HepG2 (cell line): ENCODE data around the gene CDC23. TPM values are rescaled to one million over a fixed set of nuclear protein-coding genes. Genes with fewer than 3 reads are reported as not detected.

Experiments used
- ATAC-seq: fragments of 200-7000 bp; cut with Tn5 transposase; 3 replicates; pipeline ENCODE4 v1.9.1; 2020; ENCODE audit warnings: mild to moderate bottlenecking, moderate library complexity
- BruUV-seq: library from RNA; stranded (reverse); fragments of 400-500 nt; replicated peaks from 2 replicates; lab custom pipeline; 2021; lab: Mats Ljungman, UMichigan
- CTCF ChIA-PET: fragments of 300-600 bp; formaldehyde crosslinking; extraction: SDS; loops from one replicate; lab custom pipeline; 2021; ENCODE audit warnings: low total read pairs, inconsistent platforms, low intra/inter-chr PET ratio; lab: Yijun Ruan, JAX
- POLR2A ChIA-PET: fragments of 350-600 bp; sonication (Branson Sonifier 250); formaldehyde crosslinking; loops from one replicate; lab custom pipeline; 2020; ENCODE audit warnings: antibody characterized with exemption, inconsistent platforms; lab: Yijun Ruan, JAX
- DNase-seq: peaks from one replicate; pipeline ENCODE4 v3.0.0-alpha.2; 2015; ENCODE audit warnings: low spot score
- FAIRE-seq: peaks from 3 replicates; lab custom pipeline; 2011; peaks lifted over from hg19 to GRCh38; lab: Jason Lieb, UNC
- H2AFZ ChIP-seq: one replicate; pipeline ENCODE4 v1.6.1; 2011; ENCODE audit warnings: low read length, inconsistent platforms
- H3K27ac ChIP-seq: fragments of 300-600 bp; 3 replicates; pipeline ENCODE4 v1.8.0; 2011; ENCODE audit warnings: mixed run types, mild to moderate bottlenecking, mixed read lengths, low read length, inconsistent platforms; ENCODE audit not compliant: insufficient read depth; ENCODE audit errors: extremely low read length
- H3K27me3 ChIP-seq, 2 experiments: fragments of 200-600 bp in 1 of 2; 2 replicates in 1 of 2; 3 replicates in 1 of 2; pipeline versions ENCODE4 v1.6.0 to v1.8.0; 2011; ENCODE audit warnings: low read length in 2 of 2, mild to moderate bottlenecking in 2 of 2, moderate library complexity in 2 of 2, inconsistent platforms in 1 of 2; ENCODE audit not compliant: insufficient read depth in 2 of 2, control insufficient read depth in 1 of 2
- H3K36me3 ChIP-seq, 2 experiments: fragments of 200-600 bp in 1 of 2; replicated peaks in 1 of 2; 2 replicates in 1 of 2; 3 replicates in 1 of 2; pipeline versions ENCODE4 v1.5.1 to v1.8.0; 2011; ENCODE audit warnings: low read length in 2 of 2, inconsistent platforms in 1 of 2; ENCODE audit not compliant: insufficient read depth in 2 of 2, control insufficient read depth in 1 of 2
- H3K4me1 ChIP-seq: 2 replicates; pipeline ENCODE4 v1.5.1; 2012; ENCODE audit warnings: low read length, inconsistent platforms; ENCODE audit not compliant: insufficient read depth
- H3K4me2 ChIP-seq: 2 replicates; pipeline ENCODE4 v1.6.0; 2011; ENCODE audit warnings: low read depth, low read length, inconsistent platforms
- H3K4me3 ChIP-seq, 3 experiments: fragments of 200-600 bp in 1 of 3; sonication (generic), shearing (Covaris generic) in 1 of 3; replicated peaks in 1 of 3; 2 replicates each; pipeline ENCODE4 v1.5.1; 2011 to 2016; ENCODE audit warnings: low read length in 3 of 3, inconsistent platforms in 2 of 3, low read depth in 2 of 3, mild to moderate bottlenecking in 2 of 3, control low read depth in 1 of 3, mixed read lengths in 1 of 3; ENCODE audit not compliant: insufficient read depth in 1 of 3
- H3K79me2 ChIP-seq: one replicate; pipeline ENCODE4 v1.6.1; 2011; ENCODE audit warnings: low read length, inconsistent platforms; ENCODE audit not compliant: insufficient read depth
- H3K9ac ChIP-seq: 2 replicates; pipeline ENCODE4 v1.6.0; 2011; ENCODE audit warnings: mild to moderate bottlenecking, low read depth, low read length, inconsistent platforms; ENCODE audit not compliant: insufficient read depth
- H3K9me3 ChIP-seq: 2 replicates; pipeline ENCODE4 v1.5.1; 2012; ENCODE audit warnings: mild to moderate bottlenecking, low read length
- H4K20me1 ChIP-seq: 2 replicates; pipeline ENCODE4 v1.6.0; 2011; ENCODE audit warnings: inconsistent platforms, mild to moderate bottlenecking, low read length, moderate library complexity; ENCODE audit not compliant: insufficient read depth
- ADNP ChIP-seq: sonication (generic); formaldehyde crosslinking; IDR thresholded peaks from 2 replicates; pipeline ENCODE4 v1.4.0; 2020; ENCODE audit warnings: missing genetic modification reagents
- ATF7 ChIP-seq, 2 experiments: fragments of 450-650 bp in 1 of 2; sonication (generic) in 1 of 2; formaldehyde crosslinking in 1 of 2; IDR thresholded peaks; 2 replicates each; pipeline versions ENCODE4 v1.4.0 to v1.6.1; 2016 to 2020; ENCODE audit warnings: antibody characterized with exemption in 1 of 2, mild to moderate bottlenecking in 1 of 2, missing genetic modification reagents in 1 of 2
- BCL6 ChIP-seq: IDR thresholded peaks from 2 replicates; pipeline ENCODE4 v1.6.1; 2016; ENCODE audit warnings: missing genetic modification reagents, missing compliant biosample characterization
- CHD2 ChIP-seq: IDR thresholded peaks from 2 replicates; pipeline ENCODE4 v1.6.1; 2011; ENCODE audit warnings: low read depth, low read length, improper control_type of control experiment
- GATA4 ChIP-seq: sonication (generic); IDR thresholded peaks from 2 replicates; pipeline ENCODE4 v1.6.1; 2016; ENCODE audit warnings: antibody characterized with exemption, low read depth, borderline replicate concordance
- HDAC2 ChIP-seq: sonication (generic); formaldehyde crosslinking; IDR thresholded peaks from 2 replicates; pipeline ENCODE4 v1.4.0; 2020; ENCODE audit warnings: missing genetic modification reagents
- NFE2 ChIP-seq: sonication (generic); formaldehyde crosslinking; IDR thresholded peaks from 2 replicates; pipeline ENCODE4 v1.4.0; 2020; ENCODE audit warnings: missing genetic modification reagents
- NR3C1 ChIP-seq: sonication (generic); formaldehyde crosslinking; IDR thresholded peaks from 2 replicates; pipeline ENCODE4 v1.4.0; 2020; ENCODE audit warnings: missing genetic modification reagents
- TEAD2 ChIP-seq: sonication (generic); formaldehyde crosslinking; IDR thresholded peaks from 2 replicates; pipeline ENCODE4 v1.9.0; 2021; ENCODE audit warnings: missing genetic modification reagents
- TGIF2 ChIP-seq: IDR thresholded peaks from 2 replicates; pipeline ENCODE4 v1.6.1; 2016; ENCODE audit warnings: control low read depth, missing compliant biosample characterization
- YEATS4 ChIP-seq: sonication (generic); formaldehyde crosslinking; IDR thresholded peaks from 2 replicates; pipeline ENCODE4 v1.4.0; 2020; ENCODE audit warnings: missing genetic modification reagents, borderline replicate concordance
- ZBTB1 ChIP-seq: sonication (generic); formaldehyde crosslinking; IDR thresholded peaks from 2 replicates; pipeline ENCODE4 v1.4.0; 2020; ENCODE audit warnings: missing genetic modification reagents, borderline replicate concordance
- ZNF460 ChIP-seq: sonication (generic); formaldehyde crosslinking; IDR thresholded peaks from 2 replicates; pipeline ENCODE4 v1.5.1; 2020; ENCODE audit warnings: missing genetic modification reagents, mild to moderate bottlenecking, borderline replicate concordance
- ZNF556 ChIP-seq: sonication (generic); formaldehyde crosslinking; IDR thresholded peaks from 2 replicates; pipeline ENCODE4 v1.4.0; 2020; ENCODE audit warnings: mild to moderate bottlenecking, missing genetic modification reagents, borderline replicate concordance
- ZNF749 ChIP-seq: sonication (generic); formaldehyde crosslinking; IDR thresholded peaks from 2 replicates; pipeline ENCODE4 v1.8.0; 2022; ENCODE audit warnings: mild to moderate bottlenecking, missing genetic modification reagents, moderate library complexity, borderline replicate concordance
- ZNF816 ChIP-seq: sonication (generic); formaldehyde crosslinking; IDR thresholded peaks from 2 replicates; pipeline ENCODE4 v1.8.0; 2022; ENCODE audit warnings: missing genetic modification reagents, mild to moderate bottlenecking, borderline replicate concordance
- WGBS: methylation state at CpG from one replicate; pipeline ENCODE4 v1.1.6; 2017; ENCODE audit warnings: low lambda C conversion rate; 5-methylcytosine and 5-hydroxymethylcytosine counted together
- in situ Hi-C: cut with HindIII; loops from 2 replicates; pipeline ENCODE4 v1.10.0; 2017; ENCODE audit warnings: low pct_unique_long_range_greater_than_20kb; ENCODE audit not compliant: extremely low pct_ligation_motif_present
- intact Hi-C: fragments of 100-400 bp; cut with micrococcal nuclease; formaldehyde crosslinking; loops from one replicate; pipeline ENCODE4 v1.10.0; 2022; ENCODE audit not compliant: unreplicated experiment
- polyA plus RNA-seq, 8 experiments: library from polyadenylated mRNA; depleted of rRNA in 3 of 8; stranded (reverse) in 7 of 8; unstranded in 1 of 8; fragments of >200 nt; fragmentation: Illumina TruSeq in 4 of 8; extraction: Trizol in 4 of 8; gene quantifications; 2 replicates each; pipeline versions ENCODE4 v1.2.1 to v1.2.3, GENCODE V29; 2011 to 2016; ENCODE audit warnings: low read depth in 4 of 8, missing spikeins in 1 of 8, mixed read lengths in 1 of 8; ENCODE audit not compliant: insufficient read depth in 1 of 8
- total RNA-seq, 5 experiments: library from RNA; depleted of rRNA; stranded (reverse); fragments of >200 nt; fragmentation: Illumina TruSeq; extraction: Trizol; gene quantifications; 2 replicates each; pipeline ENCODE4 v1.2.3, GENCODE V29; 2016; ENCODE audit warnings: low read depth in 1 of 5
- TF ChIP-seq, protein P1 (sequence below): sonication (generic); formaldehyde crosslinking; IDR thresholded peaks from one replicate; pipeline ENCODE4 v1.5.1; 2020; ENCODE audit warnings: mild to moderate bottlenecking, missing genetic modification reagents; ENCODE audit errors: not compliant biosample characterization

The CDC23 gene
- total and polyA plus RNA-seq, 2 of the 13 experiments (the other 11 are each of a cell fraction or from before 2014, with no cell fraction given) = 38.3 to 47.7 TPM

DNA sequence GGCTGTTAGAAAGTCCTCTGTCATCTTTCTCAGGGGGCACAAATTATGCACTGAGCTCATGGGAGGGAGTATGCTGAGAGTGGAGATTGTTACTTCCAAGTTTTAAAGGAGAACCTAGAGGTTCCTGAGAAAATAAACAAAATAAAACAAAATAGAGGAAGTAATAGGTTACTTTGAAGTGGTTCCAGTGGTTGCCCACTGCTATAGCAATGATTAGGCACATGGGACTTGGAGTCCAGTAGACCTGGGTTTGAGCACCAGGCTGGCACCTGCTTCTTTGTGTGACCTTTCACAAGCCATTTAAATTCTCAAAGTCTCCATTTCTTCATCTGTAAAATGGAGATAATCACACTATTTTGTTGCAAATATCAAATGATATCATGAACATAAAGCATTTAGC lies 13.8 kb upstream of the CDC23 start (continued):
- TF ChIP-seq, protein P1, sequence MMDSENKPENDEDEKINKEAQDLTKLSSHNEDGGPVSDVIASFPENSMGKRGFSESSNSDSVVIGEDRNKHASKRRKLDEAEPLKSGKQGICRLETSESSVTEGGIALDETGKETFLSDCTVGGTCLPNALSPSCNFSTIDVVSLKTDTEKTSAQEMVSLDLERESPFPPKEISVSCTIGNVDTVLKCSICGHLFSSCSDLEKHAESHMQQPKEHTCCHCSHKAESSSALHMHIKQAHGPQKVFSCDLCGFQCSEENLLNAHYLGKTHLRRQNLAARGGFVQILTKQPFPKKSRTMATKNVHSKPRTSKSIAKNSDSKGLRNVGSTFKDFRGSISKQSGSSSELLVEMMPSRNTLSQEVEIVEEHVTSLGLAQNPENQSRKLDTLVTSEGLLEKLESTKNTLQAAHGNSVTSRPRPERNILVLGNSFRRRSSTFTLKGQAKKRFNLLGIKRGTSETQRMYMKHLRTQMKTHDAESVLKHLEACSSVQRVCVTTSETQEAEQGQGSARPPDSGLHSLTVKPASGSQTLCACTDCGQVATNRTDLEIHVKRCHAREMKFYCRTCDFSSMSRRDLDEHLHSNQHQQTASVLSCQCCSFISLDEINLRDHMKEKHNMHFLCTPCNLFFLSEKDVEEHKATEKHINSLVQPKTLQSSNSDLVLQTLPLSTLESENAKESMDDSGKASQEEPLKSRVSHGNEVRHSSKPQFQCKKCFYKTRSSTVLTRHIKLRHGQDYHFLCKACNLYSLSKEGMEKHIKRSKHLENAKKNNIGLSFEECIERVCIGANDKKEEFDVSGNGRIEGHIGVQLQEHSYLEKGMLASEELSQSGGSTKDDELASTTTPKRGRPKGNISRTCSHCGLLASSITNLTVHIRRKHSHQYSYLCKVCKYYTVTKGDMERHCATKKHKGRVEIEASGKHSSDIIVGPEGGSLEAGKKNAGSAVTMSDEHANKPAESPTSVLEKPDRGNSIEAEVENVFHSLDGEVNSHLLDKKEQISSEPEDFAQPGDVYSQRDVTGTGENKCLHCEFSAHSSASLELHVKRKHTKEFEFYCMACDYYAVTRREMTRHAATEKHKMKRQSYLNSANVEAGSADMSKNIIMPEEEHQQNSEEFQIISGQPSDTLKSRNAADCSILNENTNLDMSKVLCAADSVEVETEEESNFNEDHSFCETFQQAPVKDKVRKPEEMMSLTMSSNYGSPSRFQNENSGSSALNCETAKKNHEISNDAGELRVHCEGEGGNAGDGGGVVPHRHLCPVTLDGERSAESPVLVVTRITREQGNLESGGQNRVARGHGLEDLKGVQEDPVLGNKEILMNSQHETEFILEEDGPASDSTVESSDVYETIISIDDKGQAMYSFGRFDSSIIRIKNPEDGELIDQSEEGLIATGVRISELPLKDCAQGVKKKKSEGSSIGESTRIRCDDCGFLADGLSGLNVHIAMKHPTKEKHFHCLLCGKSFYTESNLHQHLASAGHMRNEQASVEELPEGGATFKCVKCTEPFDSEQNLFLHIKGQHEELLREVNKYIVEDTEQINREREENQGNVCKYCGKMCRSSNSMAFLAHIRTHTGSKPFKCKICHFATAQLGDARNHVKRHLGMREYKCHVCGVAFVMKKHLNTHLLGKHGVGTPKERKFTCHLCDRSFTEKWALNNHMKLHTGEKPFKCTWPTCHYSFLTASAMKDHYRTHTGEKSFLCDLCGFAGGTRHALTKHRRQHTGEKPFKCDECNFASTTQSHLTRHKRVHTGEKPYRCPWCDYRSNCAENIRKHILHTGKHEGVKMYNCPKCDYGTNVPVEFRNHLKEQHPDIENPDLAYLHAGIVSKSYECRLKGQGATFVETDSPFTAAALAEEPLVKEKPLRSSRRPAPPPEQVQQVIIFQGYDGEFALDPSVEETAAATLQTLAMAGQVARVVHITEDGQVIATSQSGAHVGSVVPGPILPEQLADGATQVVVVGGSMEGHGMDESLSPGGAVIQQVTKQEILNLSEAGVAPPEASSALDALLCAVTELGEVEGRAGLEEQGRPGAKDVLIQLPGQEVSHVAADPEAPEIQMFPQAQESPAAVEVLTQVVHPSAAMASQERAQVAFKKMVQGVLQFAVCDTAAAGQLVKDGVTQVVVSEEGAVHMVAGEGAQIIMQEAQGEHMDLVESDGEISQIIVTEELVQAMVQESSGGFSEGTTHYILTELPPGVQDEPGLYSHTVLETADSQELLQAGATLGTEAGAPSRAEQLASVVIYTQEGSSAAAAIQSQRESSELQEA = no peak

DNA sequence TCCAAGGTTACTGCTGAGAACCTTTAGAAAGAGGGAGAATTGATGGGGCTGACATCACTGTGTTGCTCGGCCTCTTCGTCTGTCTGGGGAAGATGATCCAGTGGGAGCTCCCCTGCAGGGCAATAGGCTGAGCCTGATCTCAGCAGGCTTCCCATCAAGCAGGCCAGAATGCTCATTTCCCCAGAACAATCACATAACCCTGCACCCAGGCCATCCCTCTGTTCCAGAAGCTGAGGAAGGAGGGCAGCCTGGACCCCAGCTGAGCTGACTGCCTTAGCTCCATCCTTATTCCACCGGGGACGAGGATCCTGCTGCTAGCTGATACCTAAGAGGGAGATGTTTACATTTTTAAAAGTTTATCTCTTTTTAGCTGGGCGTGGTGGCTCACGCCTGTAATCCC lies 11.6 kb upstream of the CDC23 start:
- no TSS peak for BruUV-seq
- H3K4me2 ChIP-seq = no peak overlapping the region
- H3K36me3 ChIP-seq = no peaks in the 10 kb centered on the region
- DNase-seq = no peak
- no peak for FAIRE-seq
- ChIA-PET CTCF (interaction anchor here (2.6 kb wide), 1 partner anchor 58 kb away, joined by 33 read pairs; no protein-coding TSS in a partner anchor), POLR2A (no interaction called here)
- H3K4me1 ChIP-seq = peaks cover 20% of the 10 kb centered on the region
- no peaks in the 10 kb centered on the region for H3K27me3 ChIP-seq
- H3K9me3 ChIP-seq = peaks cover 17% of the 10 kb centered on the region; the same call in 1 of the 2 replicates
- no peak overlapping the region for H3K4me3 ChIP-seq
- H3K9ac ChIP-seq = no peak overlapping the region
- ATAC-seq = no peak
- no peaks in the 10 kb centered on the region for H3K79me2 ChIP-seq
- WGBS = 57% methylated on average over 6 of the region's 6 CpGs
- no peak overlapping the region for H2AFZ ChIP-seq
- in situ Hi-C loops = loop anchor here (5.0 kb wide), 1 partner anchor 48 kb away; the partner anchor contains the start of gene GFRA3
- intact Hi-C loops = no loop called here
- H4K20me1 ChIP-seq = no peaks in the 10 kb centered on the region
- H3K27ac ChIP-seq = no peak overlapping the region
- TF ChIP-seq ZBTB1 (no peak), YEATS4 (CRISPR knock-in tag) (no peak), GATA4 (no peak), ADNP (CRISPR knock-in tag) (no peak), ZNF816 (CRISPR knock-in tag) (no peak), ZNF749 (CRISPR knock-in tag) (no peak), CHD2 (no peak), HDAC2 (no peak), NFE2 (CRISPR knock-in tag) (no peak), TEAD2 (CRISPR knock-in tag) (no peak), ATF7 (IDR thresholded peaks at IDR 0.05) (no peak), ATF7 (CRISPR knock-in tag; IDR thresholded peaks at IDR 0.05) (no peak), ZNF556 (CRISPR knock-in tag) (no peak), ZNF460 (no peak), TGIF2 (no peak), BCL6 (CRISPR knock-in tag) (no peak), NR3C1 (no peak)
